ENCODE measurements around the gene NUTM1.
"Not testable (repeated sequence)": the region's sequence is repeated elsewhere in the genome, so short reads cannot be mapped to it uniquely, and the experiment has no call there.

DNA sequence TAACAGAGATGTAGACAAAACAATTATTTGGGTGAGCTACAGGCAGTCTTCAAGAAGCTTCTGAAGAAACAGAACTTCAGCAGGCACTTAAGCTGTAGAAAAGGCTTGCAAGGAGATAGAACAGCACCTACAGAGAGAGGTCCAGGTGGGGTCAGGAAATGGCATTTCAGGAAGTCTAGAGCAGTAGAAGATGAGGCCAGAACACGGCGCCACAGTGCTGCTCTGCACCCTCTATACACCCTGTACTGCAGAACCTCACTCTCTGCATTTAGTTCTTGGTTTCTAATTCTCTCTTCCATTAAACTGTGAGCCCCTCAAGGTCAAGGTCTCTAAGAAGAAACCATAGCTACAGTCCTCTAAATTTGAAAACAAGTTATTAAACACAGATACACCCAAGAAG, 49.9 kb downstream of the NUTM1 start:
- TF ChIP-seq, protein P1, sequence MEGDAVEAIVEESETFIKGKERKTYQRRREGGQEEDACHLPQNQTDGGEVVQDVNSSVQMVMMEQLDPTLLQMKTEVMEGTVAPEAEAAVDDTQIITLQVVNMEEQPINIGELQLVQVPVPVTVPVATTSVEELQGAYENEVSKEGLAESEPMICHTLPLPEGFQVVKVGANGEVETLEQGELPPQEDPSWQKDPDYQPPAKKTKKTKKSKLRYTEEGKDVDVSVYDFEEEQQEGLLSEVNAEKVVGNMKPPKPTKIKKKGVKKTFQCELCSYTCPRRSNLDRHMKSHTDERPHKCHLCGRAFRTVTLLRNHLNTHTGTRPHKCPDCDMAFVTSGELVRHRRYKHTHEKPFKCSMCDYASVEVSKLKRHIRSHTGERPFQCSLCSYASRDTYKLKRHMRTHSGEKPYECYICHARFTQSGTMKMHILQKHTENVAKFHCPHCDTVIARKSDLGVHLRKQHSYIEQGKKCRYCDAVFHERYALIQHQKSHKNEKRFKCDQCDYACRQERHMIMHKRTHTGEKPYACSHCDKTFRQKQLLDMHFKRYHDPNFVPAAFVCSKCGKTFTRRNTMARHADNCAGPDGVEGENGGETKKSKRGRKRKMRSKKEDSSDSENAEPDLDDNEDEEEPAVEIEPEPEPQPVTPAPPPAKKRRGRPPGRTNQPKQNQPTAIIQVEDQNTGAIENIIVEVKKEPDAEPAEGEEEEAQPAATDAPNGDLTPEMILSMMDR (IDR thresholded peaks at IDR 0.05), result not testable (repeated sequence)
- not testable (repeated sequence) for TF ChIP-seq EP300, POLR2A, POLR2AphosphoS5 (IDR thresholded peaks at IDR 0.05)

All from upper lobe of left lung (tissue), 4 donors.